ENCODE measurements around the gene CSPG4.
"Not testable (repeated sequence)": the region's sequence is repeated elsewhere in the genome, so short reads cannot be mapped to it uniquely, and the experiment has no call there.

DNA sequence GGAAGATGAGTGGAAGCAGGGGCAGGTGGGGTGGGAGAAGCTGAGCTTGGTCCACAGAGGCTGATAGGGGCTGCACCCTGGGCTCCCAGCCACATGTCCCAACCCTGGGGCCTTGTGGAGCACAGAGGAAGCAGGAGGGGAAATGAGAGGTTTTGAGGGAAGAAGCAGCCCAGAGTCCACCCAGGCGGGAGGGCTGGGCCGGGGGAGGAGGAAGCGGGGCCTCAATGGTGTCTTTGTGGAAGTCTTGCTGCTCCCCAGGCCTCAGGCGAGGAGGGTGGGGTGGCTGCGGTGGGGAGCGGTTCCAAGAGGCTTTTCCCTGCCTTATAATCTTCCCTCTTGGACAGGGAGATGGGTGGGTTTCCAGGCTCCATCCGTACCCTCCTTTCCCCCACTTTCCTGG lies 13.1 kb downstream of the CSPG4 start:
- TF ChIP-seq CTCF (conservative IDR thresholded peaks at IDR 0.05); EZH2 (IDR thresholded peaks at IDR 0.05; ENCODE audit: low read depth): not testable (repeated sequence)
